GM12865 (cell line): Measurements from ENCODE around the gene ADARB2.

ENCODE experiments used
- DNase-seq: peaks from one replicate; pipeline ENCODE4 v3.0.0; 2010; ENCODE audit warnings: low read depth
- H3K4me3 ChIP-seq: 2 replicates; pipeline ENCODE4 v1.5.1; 2011; ENCODE audit warnings: mild to moderate bottlenecking, low read depth, low read length, control low read depth
- CTCF ChIP-seq: IDR thresholded peaks from 2 replicates; pipeline ENCODE4 v1.5.1; 2011; ENCODE audit warnings: low read length, control low read depth, low read depth, inconsistent platforms; ENCODE audit not compliant: insufficient read depth; ENCODE audit errors: missing control alignments

Gene ADARB2

GRCh38 chr10:1646332-1646731 is 91.0 kb downstream of the ADARB2 start:
- no peak overlapping the region for H3K4me3 ChIP-seq
- TF ChIP-seq CTCF, result no peak
- no peak for DNase-seq

GRCh38 chr10:1645896-1646295 is 91.4 kb downstream of the ADARB2 start:
- no peak for DNase-seq
- no peak for TF ChIP-seq CTCF
- no peak overlapping the region for H3K4me3 ChIP-seq

GRCh38 chr10:1644191-1644711 is 93.1 kb downstream of the ADARB2 start:
- no peak for TF ChIP-seq CTCF
- DNase-seq, result no peak

GRCh38 chr10:1643908-1644179 is 93.5 kb downstream of the ADARB2 start:
- no peak for DNase-seq
- TF ChIP-seq CTCF, result no peak
- no peak overlapping the region for H3K4me3 ChIP-seq

More at GRCh38 chr10:1644191-1644711, 93.1 kb downstream of the ADARB2 start:
- H3K4me3 ChIP-seq, result no peak overlapping the region

GRCh38 chr10:1643161-1643907 is 94.0 kb downstream of the ADARB2 start:
- no peak for TF ChIP-seq CTCF
- peak; percentile 80 for DNase-seq
- no peak overlapping the region for H3K4me3 ChIP-seq

GRCh38 chr10:1642600-1643160 is 94.6 kb downstream of the ADARB2 start:
- no peak for TF ChIP-seq CTCF
- DNase-seq, result no peak
- no peak overlapping the region for H3K4me3 ChIP-seq
